ENCODE measurements around the gene PTPN21. TPM values are rescaled to one million over a fixed set of nuclear protein-coding genes. Genes with fewer than 3 reads are reported as not detected.
"Not testable (repeated sequence)": the region's sequence is repeated elsewhere in the genome, so short reads cannot be mapped to it uniquely, and the experiment has no call there.

Gene PTPN21
- total RNA-seq, 4 donors from 2014 or later = 25.6 to 35.5 (median 32.2) TPM

DNA sequence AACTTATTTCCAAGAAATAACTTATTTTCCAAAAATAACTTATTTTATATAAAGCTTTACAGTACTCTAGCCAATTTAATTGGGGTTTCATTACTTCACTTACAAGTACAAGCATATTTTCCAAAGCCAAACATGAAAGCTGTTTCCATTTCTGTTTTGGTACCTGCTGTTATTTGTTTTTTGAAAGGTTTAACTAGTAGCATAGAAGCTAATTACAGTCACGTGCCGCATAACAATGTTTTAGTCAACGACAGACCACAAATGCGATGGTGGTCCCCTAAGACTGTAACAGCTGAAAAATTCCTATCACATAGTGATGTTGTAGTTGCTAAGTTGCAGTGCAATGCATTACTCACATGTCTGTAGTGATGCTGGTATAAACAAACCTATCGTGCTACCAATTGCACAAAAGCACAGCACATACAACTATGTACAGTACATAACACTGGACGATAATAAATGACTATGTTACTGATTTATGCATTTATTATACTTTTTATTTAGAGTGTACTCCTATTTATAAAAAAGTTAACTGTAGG is 21.7 kb downstream of the PTPN21 start:
- peaks cover 0 to 17% (median 0%) of the 10 kb centered on the region in 4 donors for H3K4me1 ChIP-seq
- no peak for TF ChIP-seq POLR2A (IDR thresholded peaks at IDR 0.05)
- no peak for TF ChIP-seq EP300 (IDR thresholded peaks at IDR 0.05)
- TF ChIP-seq, protein P1, sequence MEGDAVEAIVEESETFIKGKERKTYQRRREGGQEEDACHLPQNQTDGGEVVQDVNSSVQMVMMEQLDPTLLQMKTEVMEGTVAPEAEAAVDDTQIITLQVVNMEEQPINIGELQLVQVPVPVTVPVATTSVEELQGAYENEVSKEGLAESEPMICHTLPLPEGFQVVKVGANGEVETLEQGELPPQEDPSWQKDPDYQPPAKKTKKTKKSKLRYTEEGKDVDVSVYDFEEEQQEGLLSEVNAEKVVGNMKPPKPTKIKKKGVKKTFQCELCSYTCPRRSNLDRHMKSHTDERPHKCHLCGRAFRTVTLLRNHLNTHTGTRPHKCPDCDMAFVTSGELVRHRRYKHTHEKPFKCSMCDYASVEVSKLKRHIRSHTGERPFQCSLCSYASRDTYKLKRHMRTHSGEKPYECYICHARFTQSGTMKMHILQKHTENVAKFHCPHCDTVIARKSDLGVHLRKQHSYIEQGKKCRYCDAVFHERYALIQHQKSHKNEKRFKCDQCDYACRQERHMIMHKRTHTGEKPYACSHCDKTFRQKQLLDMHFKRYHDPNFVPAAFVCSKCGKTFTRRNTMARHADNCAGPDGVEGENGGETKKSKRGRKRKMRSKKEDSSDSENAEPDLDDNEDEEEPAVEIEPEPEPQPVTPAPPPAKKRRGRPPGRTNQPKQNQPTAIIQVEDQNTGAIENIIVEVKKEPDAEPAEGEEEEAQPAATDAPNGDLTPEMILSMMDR (IDR thresholded peaks at IDR 0.05) = no peak
- H3K4me3 ChIP-seq = no peak overlapping the region
- H3K27ac ChIP-seq = no peak overlapping the region
- peaks cover 0 to 14% (median 0%) of the 10 kb centered on the region in 4 donors for H3K9me3 ChIP-seq
- no peak for DNase-seq (ENCODE audit: low spot score in 2 of 2)
- WGBS, 2 donors = 93 to 95% methylated on average over 6 of the region's 6 CpGs
- peaks cover 0 to 44% (median 0%) of the 10 kb centered on the region in 3 donors for H3K36me3 ChIP-seq
- H3K27me3 ChIP-seq = no peaks in the 10 kb centered on the region

GRCh38 chr14:88529889-88530288 is 24.9 kb downstream of the PTPN21 start:
- peaks cover 0 to 14% (median 0%) of the 10 kb centered on the region in 4 donors for H3K9me3 ChIP-seq
- not testable (repeated sequence) for H3K27ac ChIP-seq; H3K4me3 ChIP-seq; H3K27me3 ChIP-seq; H3K4me1 ChIP-seq; DNase-seq (ENCODE audit: low spot score in 2 of 2)
- WGBS, 2 donors = 100% methylated on average over 1 of the region's 1 CpG
- H3K36me3 ChIP-seq = peaks cover 0 to 41% (median 0%) of the 10 kb centered on the region in 3 donors

DNA sequence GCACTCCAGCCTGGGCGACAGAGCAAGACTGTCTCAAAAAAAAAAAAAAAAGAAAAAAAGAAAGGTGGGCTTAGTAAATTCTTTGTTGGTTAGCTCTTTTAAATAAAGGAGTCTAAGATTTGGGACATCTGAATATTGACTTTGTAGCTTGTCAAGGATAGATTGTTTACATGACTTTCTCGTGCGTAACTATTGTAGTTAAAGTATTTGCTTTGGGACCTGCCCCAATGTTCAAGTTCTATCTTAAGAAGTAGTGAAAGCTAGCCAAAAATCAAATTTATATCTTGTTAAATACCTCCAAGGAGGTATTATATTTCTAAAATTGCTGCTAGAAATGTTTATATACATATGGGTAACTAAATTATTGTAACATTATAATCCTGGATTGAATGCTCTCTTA is 32.4 kb downstream of the PTPN21 start:
- 62 to 67% methylated on average over 3 of the region's 3 CpGs for WGBS, 2 donors

DNA sequence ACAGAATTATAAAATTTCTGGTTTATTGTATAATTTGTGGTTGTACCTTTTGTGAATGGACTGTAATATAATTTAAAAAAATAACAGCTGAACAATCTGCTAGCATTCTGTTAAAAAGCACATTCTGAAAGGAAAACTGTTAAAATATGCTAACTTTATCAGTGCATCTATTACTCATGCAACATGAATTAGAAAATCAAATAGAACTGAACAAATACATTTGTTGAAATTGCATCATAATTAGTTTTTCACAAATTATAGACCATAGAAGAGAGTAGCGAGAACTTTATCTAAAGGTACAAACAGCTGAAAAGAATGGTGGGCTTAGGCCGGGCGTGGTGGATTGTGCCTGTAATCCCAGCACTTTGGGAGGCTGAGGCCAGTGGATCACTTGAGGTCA is 33.0 kb downstream of the PTPN21 start:
- no peak for TF ChIP-seq POLR2A (IDR thresholded peaks at IDR 0.05)
- TF ChIP-seq, protein P1 (IDR thresholded peaks at IDR 0.05) = no peak
- no peak for TF ChIP-seq EP300 (IDR thresholded peaks at IDR 0.05)
- Histone ChIP-seq H3K27me3 (no peaks in the 10 kb centered on the region), H3K36me3 (peaks cover 0 to 15% (median 0%) of the 10 kb centered on the region in 3 donors), H3K27ac (no peak overlapping the region), H3K9me3 (peaks cover 0 to 10% (median 1%) of the 10 kb centered on the region in 4 donors), H3K4me3 (no peak overlapping the region), H3K4me1 (peaks cover 0 to 29% (median 2%) of the 10 kb centered on the region in 4 donors)
- no peak for DNase-seq (ENCODE audit: low spot score in 2 of 2)
- WGBS, 2 donors = 62 to 64% methylated on average over 3 of the region's 3 CpGs

More for the DNA sequence above, 32.4 kb downstream of the PTPN21 start:
- Histone ChIP-seq H3K27me3 (no peaks in the 10 kb centered on the region), H3K9me3 (peaks cover 0 to 10% (median 1%) of the 10 kb centered on the region in 4 donors), H3K36me3 (peaks cover 0 to 15% (median 0%) of the 10 kb centered on the region in 3 donors), H3K4me3 (no peak overlapping the region), H3K27ac (no peak overlapping the region), H3K4me1 (peaks cover 0 to 27% (median 2%) of the 10 kb centered on the region in 4 donors)
- TF ChIP-seq POLR2A (IDR thresholded peaks at IDR 0.05) = no peak
- TF ChIP-seq, protein P1 (IDR thresholded peaks at IDR 0.05) = no peak
- TF ChIP-seq EP300 (IDR thresholded peaks at IDR 0.05) = no peak
- no peak for DNase-seq (ENCODE audit: low spot score in 2 of 2)

- no peaks in the 10 kb centered on the region for H3K27me3 ChIP-seq
- H3K36me3 ChIP-seq = peaks cover 0 to 20% (median 0%) of the 10 kb centered on the region in 3 donors
- H3K4me3 ChIP-seq = no peak overlapping the region
- 67 to 70% methylated on average over 2 of the region's 2 CpGs for WGBS, 2 donors
- TF ChIP-seq EP300 (IDR thresholded peaks at IDR 0.05) (no peak), POLR2A (IDR thresholded peaks at IDR 0.05) (no peak)
- TF ChIP-seq, protein P1 (IDR thresholded peaks at IDR 0.05) = no peak
- peak overlapping the region in 1 of 4 donors; percentile 34 for H3K27ac ChIP-seq
- peaks cover 0 to 32% (median 0%) of the 10 kb centered on the region in 4 donors for H3K4me1 ChIP-seq
- H3K9me3 ChIP-seq = peaks cover 0 to 10% (median 1%) of the 10 kb centered on the region in 4 donors
- no peak for DNase-seq (ENCODE audit: low spot score in 2 of 2)
Observed at GRCh38 chr14:88519907-88520306, 34.9 kb downstream of the PTPN21 start.

All from tibial nerve (tissue), 4 donors.